T47D (cell line): ENCODE measurements around the gene ARHGEF1.
"Not testable (repeated sequence)": the region's sequence is repeated elsewhere in the genome, so short reads cannot be mapped to it uniquely, and the experiment has no call there.

ENCODE experiments used
- DNase-seq, 2 experiments: peaks; one replicate each; pipeline versions ENCODE4 v3.0.0 to v3.0.0-alpha.2; 2011 to 2012; ENCODE audit warnings: low read depth in 1 of 2, low spot score in 1 of 2
- JUND ChIP-seq: IDR thresholded peaks from 2 replicates; pipeline ENCODE4 v1.6.1; 2012; ENCODE audit warnings: low read depth
- in situ Hi-C: cut with HindIII; loops from 2 replicates; pipeline ENCODE4 v1.10.0; 2016; ENCODE audit warnings: low sequenced_read_pairs, low pct_unique_long_range_greater_than_20kb

ARHGEF1 gene

GRCh38 chr19:41906916-41907680 lies 24.1 kb downstream of the ARHGEF1 start:
- no peak for TF ChIP-seq JUND
- in situ Hi-C loops = no loop called here

GRCh38 chr19:41907994-41908615 lies 25.1 kb downstream of the ARHGEF1 start:
- TF ChIP-seq JUND = no peak
- in situ Hi-C loops = no loop called here

More at GRCh38 chr19:41906916-41907680, 24.1 kb downstream of the ARHGEF1 start:
- no peak for DNase-seq

GRCh38 chr19:41908724-41909464 lies 25.9 kb downstream of the ARHGEF1 start:
- in situ Hi-C loops = no loop called here
- TF ChIP-seq JUND = no peak
- no peak for DNase-seq

More at GRCh38 chr19:41907994-41908615, 25.1 kb downstream of the ARHGEF1 start:
- no peak for DNase-seq

GRCh38 chr19:41909706-41910105 lies 26.7 kb downstream of the ARHGEF1 start:
- DNase-seq = no peak
- in situ Hi-C loops = no loop called here
- no peak for TF ChIP-seq JUND

- no peak for DNase-seq
- in situ Hi-C loops = no loop called here
- TF ChIP-seq JUND = no peak
Measured at GRCh38 chr19:41910240-41910991, 27.4 kb downstream of the ARHGEF1 start.

GRCh38 chr19:41910992-41911888 lies 28.3 kb downstream of the ARHGEF1 start:
- no peak for TF ChIP-seq JUND
- in situ Hi-C loops = no loop called here
- DNase-seq = no peak

GRCh38 chr19:41911889-41912731 lies 29.1 kb downstream of the ARHGEF1 start:
- in situ Hi-C loops = no loop called here
- no peak for DNase-seq
- no peak for TF ChIP-seq JUND

- TF ChIP-seq JUND = no peak
- no peak for DNase-seq
- in situ Hi-C loops = no loop called here
Measured at GRCh38 chr19:41912899-41913537, 30.0 kb downstream of the ARHGEF1 start.

GRCh38 chr19:41913538-41914423 lies 30.8 kb downstream of the ARHGEF1 start:
- no peak for DNase-seq
- in situ Hi-C loops = no loop called here
- TF ChIP-seq JUND = no peak

- DNase-seq, in situ Hi-C loops: not testable (repeated sequence)
Measured at GRCh38 chr19:41914424-41914834, 31.4 kb downstream of the ARHGEF1 start.
